K562 (cell line): Measurements from ENCODE around the gene KISS1R. TPM values are rescaled to one million over a fixed set of nuclear protein-coding genes. Genes with fewer than 3 reads are reported as not detected.

Experiments
- BCOR ChIP-seq: fragments of 450-650 bp; IDR thresholded peaks from 2 replicates; pipeline ENCODE4 v1.6.1; 2016
- GATAD2A ChIP-seq: fragments of 450-650 bp; IDR thresholded peaks from 2 replicates; pipeline ENCODE4 v1.6.1; 2017
- MECOM ChIP-seq: fragments of 250-450 bp; sonication (Bioruptor Pico); IDR thresholded peaks from 2 replicates; pipeline ENCODE4 v1.8.0; 2022; ENCODE audit warnings: inconsistent platforms
- NCOR1 ChIP-seq: fragments of 450-650 bp; IDR thresholded peaks from 2 replicates; pipeline ENCODE4 v1.6.1; 2016; ENCODE audit warnings: mild to moderate bottlenecking, moderate library complexity
- NFATC3 ChIP-seq: fragments of 450-650 bp; IDR thresholded peaks from 2 replicates; pipeline ENCODE4 v1.6.1; 2017; ENCODE audit warnings: mild to moderate bottlenecking
- PTBP1 ChIP-seq: fragments of 200-400 bp; formaldehyde crosslinking; IDR thresholded peaks from 2 replicates; pipeline ENCODE4 v1.6.1; 2017; ENCODE audit warnings: low read depth, low read length
- SLC30A9 ChIP-seq: fragments of 250-450 bp; sonication (Bioruptor Pico); IDR thresholded peaks from 2 replicates; pipeline ENCODE4 v1.8.0; 2022; ENCODE audit warnings: mild to moderate bottlenecking, moderate library complexity
- SP1 ChIP-seq: sonication (generic); formaldehyde crosslinking; IDR thresholded peaks from 2 replicates; pipeline ENCODE4 v1.8.1; 2022; ENCODE audit warnings: mild to moderate bottlenecking, missing genetic modification reagents
- YY1 ChIP-seq, 3 experiments: IDR thresholded peaks; 2 replicates each; pipeline ENCODE4 v1.6.1; 2011; ENCODE audit warnings: low read length in 2 of 3, mild to moderate bottlenecking in 2 of 3, moderate library complexity in 2 of 3, borderline replicate concordance in 1 of 3, control low read depth in 1 of 3, low read depth in 1 of 3; ENCODE audit not compliant: insufficient read depth in 3 of 3, insufficient replicate concordance in 2 of 3, control insufficient read depth in 1 of 3, insufficient read length in 1 of 3; ENCODE audit errors: extremely low read depth in 1 of 3
- ZNF830 ChIP-seq: fragments of 250-450 bp; sonication (Bioruptor Pico); IDR thresholded peaks from 2 replicates; pipeline ENCODE4 v1.5.0; 2021; ENCODE audit warnings: mild to moderate bottlenecking
- polyA plus RNA-seq, 8 experiments: library from polyadenylated mRNA; depleted of rRNA in 4 of 8; stranded (reverse) in 5 of 8; unstranded in 3 of 8; fragments of >200 nt; fragmentation: Nextera tagmentation in 2 of 8; fragmentation: Illumina TruSeq in 1 of 8; extraction: Ambion mirVana in 2 of 8; extraction: Trizol in 1 of 8; gene quantifications; 2 replicates each; pipeline versions ENCODE4 v1.2.1 to v1.2.3, GENCODE V29; 2011 to 2014; ENCODE audit warnings: inconsistent platforms in 1 of 8, missing spikeins in 1 of 8
- total RNA-seq, 7 experiments: library from RNA; depleted of rRNA in 6 of 7; stranded (reverse); fragments of >200 nt in 6 of 7; fragmentation: Illumina TruSeq in 2 of 7; extraction: Trizol in 2 of 7; gene quantifications; 2 replicates each; pipeline versions ENCODE4 v1.2.1 to v1.2.3, GENCODE V29; 2011 to 2021; ENCODE audit warnings: low replicate concordance in 1 of 7
- TF ChIP-seq, protein P1 (sequence below), 2 experiments: fragments of 450-650 bp; formaldehyde crosslinking in 1 of 2; IDR thresholded peaks; 2 replicates each; pipeline versions ENCODE4 v1.4.0 to v1.6.1; 2014 to 2020; ENCODE audit warnings: mild to moderate bottlenecking in 2 of 2, borderline replicate concordance in 1 of 2, low read depth in 1 of 2
- TF ChIP-seq, protein P2 (sequence below): sonication (generic); formaldehyde crosslinking; IDR thresholded peaks from 2 replicates; pipeline ENCODE4 v1.8.1; 2023; ENCODE audit warnings: mild to moderate bottlenecking, missing genetic modification reagents
- TF ChIP-seq, protein P3 (sequence below), 2 experiments: IDR thresholded peaks; 2 replicates each; pipeline ENCODE4 v1.6.1; 2011; ENCODE audit warnings: borderline replicate concordance in 1 of 2, control low read depth in 1 of 2, low read depth in 1 of 2, low read length in 1 of 2, mild to moderate bottlenecking in 1 of 2, mixed read lengths in 1 of 2, moderate library complexity in 1 of 2; ENCODE audit not compliant: insufficient read depth in 1 of 2, insufficient read length in 1 of 2, poor library complexity in 1 of 2, severe bottlenecking in 1 of 2; ENCODE audit errors: extremely low read depth in 1 of 2
- TF ChIP-seq, protein P4 (sequence below): fragments of 450-650 bp; IDR thresholded peaks from 2 replicates; pipeline ENCODE4 v1.6.1; 2017; ENCODE audit warnings: antibody characterized with exemption

KISS1R gene
- total and polyA plus RNA-seq, 9 of the 15 experiments (the other 6 are each of a cell fraction or from before 2014, with no cell fraction given) = 0.37 to 39.4 (median 2.0) TPM

DNA sequence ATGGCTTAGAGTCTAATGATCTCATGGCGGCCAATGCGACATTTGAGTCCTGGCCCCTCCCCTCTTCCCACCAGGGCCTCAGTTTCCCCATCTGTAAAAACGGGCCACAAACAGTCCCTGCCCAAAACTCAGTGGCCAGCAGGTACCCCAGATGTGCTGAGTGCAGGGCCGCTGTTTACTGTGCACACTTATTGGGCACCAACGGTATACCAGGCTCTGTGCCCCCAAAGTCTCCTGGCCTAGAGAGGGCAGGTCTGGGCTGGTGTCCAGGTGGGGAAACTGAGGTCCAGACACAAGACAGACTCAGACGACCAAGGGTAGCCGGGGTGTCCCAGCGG lies 43.4 kb downstream of the KISS1R start (continued):
- TF ChIP-seq, protein P1, sequence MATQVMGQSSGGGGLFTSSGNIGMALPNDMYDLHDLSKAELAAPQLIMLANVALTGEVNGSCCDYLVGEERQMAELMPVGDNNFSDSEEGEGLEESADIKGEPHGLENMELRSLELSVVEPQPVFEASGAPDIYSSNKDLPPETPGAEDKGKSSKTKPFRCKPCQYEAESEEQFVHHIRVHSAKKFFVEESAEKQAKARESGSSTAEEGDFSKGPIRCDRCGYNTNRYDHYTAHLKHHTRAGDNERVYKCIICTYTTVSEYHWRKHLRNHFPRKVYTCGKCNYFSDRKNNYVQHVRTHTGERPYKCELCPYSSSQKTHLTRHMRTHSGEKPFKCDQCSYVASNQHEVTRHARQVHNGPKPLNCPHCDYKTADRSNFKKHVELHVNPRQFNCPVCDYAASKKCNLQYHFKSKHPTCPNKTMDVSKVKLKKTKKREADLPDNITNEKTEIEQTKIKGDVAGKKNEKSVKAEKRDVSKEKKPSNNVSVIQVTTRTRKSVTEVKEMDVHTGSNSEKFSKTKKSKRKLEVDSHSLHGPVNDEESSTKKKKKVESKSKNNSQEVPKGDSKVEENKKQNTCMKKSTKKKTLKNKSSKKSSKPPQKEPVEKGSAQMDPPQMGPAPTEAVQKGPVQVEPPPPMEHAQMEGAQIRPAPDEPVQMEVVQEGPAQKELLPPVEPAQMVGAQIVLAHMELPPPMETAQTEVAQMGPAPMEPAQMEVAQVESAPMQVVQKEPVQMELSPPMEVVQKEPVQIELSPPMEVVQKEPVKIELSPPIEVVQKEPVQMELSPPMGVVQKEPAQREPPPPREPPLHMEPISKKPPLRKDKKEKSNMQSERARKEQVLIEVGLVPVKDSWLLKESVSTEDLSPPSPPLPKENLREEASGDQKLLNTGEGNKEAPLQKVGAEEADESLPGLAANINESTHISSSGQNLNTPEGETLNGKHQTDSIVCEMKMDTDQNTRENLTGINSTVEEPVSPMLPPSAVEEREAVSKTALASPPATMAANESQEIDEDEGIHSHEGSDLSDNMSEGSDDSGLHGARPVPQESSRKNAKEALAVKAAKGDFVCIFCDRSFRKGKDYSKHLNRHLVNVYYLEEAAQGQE (IDR thresholded peaks at IDR 0.05; ENCODE audit: borderline replicate concordance) = no peak
- TF ChIP-seq, protein P1 (CRISPR knock-in tag; IDR thresholded peaks at IDR 0.05; ENCODE audit: low read depth) = no peak
- TF ChIP-seq NCOR1 (no peak), GATAD2A (no peak), SP1 (no peak), NFATC3 (no peak), SLC30A9 (CRISPR knock-in tag) (no peak), PTBP1 (no peak), YY1 (IDR thresholded peaks at IDR 0.05; ENCODE audit: borderline replicate concordance in 1 of 3, control insufficient read depth in 1 of 3, extremely low read depth in 1 of 3, insufficient read depth in 3 of 3, insufficient read length in 1 of 3, insufficient replicate concordance in 2 of 3, low read depth in 1 of 3, low read length in 2 of 3) (no peak), ZNF830 (CRISPR knock-in tag) (no peak), BCOR (peak; percentile 62), MECOM (CRISPR knock-in tag) (no peak)
- TF ChIP-seq, protein P2, sequence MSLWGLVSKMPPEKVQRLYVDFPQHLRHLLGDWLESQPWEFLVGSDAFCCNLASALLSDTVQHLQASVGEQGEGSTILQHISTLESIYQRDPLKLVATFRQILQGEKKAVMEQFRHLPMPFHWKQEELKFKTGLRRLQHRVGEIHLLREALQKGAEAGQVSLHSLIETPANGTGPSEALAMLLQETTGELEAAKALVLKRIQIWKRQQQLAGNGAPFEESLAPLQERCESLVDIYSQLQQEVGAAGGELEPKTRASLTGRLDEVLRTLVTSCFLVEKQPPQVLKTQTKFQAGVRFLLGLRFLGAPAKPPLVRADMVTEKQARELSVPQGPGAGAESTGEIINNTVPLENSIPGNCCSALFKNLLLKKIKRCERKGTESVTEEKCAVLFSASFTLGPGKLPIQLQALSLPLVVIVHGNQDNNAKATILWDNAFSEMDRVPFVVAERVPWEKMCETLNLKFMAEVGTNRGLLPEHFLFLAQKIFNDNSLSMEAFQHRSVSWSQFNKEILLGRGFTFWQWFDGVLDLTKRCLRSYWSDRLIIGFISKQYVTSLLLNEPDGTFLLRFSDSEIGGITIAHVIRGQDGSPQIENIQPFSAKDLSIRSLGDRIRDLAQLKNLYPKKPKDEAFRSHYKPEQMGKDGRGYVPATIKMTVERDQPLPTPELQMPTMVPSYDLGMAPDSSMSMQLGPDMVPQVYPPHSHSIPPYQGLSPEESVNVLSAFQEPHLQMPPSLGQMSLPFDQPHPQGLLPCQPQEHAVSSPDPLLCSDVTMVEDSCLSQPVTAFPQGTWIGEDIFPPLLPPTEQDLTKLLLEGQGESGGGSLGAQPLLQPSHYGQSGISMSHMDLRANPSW = 0 out of 2 replicates have a peak, but pooled peaks have one; percentile 49
- TF ChIP-seq, protein P3, sequence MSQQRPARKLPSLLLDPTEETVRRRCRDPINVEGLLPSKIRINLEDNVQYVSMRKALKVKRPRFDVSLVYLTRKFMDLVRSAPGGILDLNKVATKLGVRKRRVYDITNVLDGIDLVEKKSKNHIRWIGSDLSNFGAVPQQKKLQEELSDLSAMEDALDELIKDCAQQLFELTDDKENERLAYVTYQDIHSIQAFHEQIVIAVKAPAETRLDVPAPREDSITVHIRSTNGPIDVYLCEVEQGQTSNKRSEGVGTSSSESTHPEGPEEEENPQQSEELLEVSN (IDR thresholded peaks at IDR 0.05; ENCODE audit: borderline replicate concordance in 1 of 2, extremely low read depth in 1 of 2, insufficient read depth in 1 of 2, insufficient read length in 1 of 2, low read depth in 1 of 2, low read length in 1 of 2, poor library complexity in 1 of 2, severe bottlenecking in 1 of 2) = no peak
- TF ChIP-seq, protein P4, sequence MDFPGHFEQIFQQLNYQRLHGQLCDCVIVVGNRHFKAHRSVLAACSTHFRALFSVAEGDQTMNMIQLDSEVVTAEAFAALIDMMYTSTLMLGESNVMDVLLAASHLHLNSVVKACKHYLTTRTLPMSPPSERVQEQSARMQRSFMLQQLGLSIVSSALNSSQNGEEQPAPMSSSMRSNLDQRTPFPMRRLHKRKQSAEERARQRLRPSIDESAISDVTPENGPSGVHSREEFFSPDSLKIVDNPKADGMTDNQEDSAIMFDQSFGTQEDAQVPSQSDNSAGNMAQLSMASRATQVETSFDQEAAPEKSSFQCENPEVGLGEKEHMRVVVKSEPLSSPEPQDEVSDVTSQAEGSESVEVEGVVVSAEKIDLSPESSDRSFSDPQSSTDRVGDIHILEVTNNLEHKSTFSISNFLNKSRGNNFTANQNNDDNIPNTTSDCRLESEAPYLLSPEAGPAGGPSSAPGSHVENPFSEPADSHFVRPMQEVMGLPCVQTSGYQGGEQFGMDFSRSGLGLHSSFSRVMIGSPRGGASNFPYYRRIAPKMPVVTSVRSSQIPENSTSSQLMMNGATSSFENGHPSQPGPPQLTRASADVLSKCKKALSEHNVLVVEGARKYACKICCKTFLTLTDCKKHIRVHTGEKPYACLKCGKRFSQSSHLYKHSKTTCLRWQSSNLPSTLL = no peak
